Activated naive CD4-positive, alpha-beta T cell (primary cell): ENCODE data around the gene MEPCE.
A peak's percentile ranks its signal among the peaks of the same experiment; 100 is the strongest.

ENCODE experiments used
- DNase-seq, 4 experiments: peaks; one replicate each; lab custom pipeline; 2025; lab: John Stamatoyannopoulos, UW

The MEPCE gene

DNA sequence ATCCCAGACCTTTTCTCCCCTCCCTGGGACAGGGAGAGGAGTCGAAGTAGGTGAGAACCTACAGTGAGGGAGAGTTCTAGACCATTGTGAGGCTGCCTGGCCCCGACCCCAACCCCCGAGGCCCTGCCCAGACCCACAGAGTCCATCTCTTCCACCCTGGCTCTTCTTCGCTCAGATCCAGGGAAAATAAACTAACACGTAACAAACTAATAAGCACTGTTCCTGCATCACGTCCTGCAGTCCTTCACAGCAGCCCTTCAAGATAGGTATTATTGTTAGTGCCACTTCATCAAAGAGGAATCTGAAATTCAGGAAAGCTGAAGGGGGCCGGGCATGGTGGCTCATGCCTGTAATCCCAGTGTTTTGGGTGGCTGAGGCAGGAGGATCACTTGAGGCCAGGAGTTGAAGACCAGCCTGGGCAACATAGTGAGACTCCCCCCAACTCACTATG, 34.6 kb downstream of the MEPCE start, which contains the start of gene SPACDR:
Gene SPACDR, minus strand, starts transcription at position 51 of the 451 bp plus-strand sequence. CDS start 235 bp downstream, outside the sequence.
- no peak for DNase-seq

GRCh38 chr7:100464791-100465190, 35.2 kb downstream of the MEPCE start:
- DNase-seq, result no peak

GRCh38 chr7:100465299-100465698, 35.7 kb downstream of the MEPCE start:
- no peak for DNase-seq

DNA sequence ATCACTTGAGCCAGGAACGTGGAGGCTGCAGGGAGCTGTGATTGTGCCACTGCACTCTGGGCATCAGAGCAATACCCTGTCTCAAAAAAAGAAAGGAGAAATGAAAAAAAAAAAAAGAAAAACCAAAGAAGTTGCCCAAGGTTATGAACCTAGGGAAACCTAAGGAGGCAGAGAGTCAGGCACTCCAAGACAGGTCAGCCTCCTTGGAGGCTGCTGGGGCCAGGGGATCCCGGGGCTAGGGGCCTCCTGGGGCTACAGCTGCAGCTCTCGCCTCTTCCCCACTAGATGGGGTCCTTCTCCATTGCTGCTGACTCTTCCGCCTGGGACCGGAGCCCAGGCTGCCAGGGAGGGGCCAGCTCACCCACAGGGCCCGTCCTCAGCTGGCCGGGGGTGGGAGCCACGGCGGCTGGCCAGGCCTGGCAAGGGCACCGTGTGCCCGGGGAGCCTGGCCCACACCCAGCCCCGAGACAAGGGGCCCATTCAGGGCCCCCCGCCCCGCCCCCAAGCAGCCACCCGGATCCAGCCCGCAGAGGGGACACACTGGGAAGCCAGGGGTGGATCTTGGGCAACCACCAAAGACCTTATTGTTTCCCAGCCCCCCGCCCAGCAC, 36.2 kb downstream of the MEPCE start:
- no peak for DNase-seq

DNA sequence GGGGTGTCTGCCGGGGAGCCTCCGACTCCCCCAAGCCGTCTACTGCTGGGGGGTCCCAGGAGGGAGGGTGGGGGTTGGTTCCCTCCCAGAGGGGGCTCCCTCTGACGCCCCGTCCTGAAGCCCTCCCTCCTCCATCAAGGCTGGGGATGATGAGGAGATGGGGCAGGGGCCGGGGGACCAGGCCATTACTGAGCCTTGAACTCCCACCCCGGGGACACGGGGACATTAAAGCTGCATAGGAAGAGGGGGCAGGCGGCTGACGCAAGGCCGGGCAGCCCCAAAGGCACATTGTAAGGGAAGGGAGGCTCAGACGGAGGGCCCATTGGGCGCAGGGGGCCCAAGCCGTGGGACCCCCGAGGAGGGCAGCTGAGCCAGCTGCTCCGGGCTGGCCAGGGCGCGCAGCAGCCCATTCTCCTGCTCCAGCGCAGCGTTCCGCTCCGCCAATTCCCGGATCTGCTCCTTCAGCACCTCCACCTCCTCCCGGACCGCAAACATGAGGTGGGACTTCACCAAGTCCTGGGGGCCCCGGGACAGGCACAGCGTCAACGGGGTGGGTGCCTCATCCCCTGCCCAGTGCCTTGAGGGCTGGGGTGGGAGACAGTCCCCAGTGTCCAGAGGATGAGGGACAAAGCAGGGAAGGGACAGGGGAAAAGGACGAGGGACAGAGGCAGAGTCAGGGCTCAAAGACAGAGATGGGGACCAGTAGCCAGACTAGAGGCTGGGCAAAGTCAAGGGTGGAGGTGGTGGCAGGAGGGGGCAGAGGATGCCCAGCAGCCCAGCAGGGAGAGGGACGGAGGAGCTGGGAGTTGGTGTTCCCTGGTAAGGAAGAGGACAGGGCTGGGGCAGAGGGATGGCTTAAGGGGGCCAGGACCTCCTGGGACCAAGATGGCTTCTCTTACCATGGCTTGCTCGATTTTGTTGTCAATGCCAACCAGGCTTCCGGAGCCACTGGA, 37.3 kb downstream of the MEPCE start:
- DNase-seq, result no peak

DNA sequence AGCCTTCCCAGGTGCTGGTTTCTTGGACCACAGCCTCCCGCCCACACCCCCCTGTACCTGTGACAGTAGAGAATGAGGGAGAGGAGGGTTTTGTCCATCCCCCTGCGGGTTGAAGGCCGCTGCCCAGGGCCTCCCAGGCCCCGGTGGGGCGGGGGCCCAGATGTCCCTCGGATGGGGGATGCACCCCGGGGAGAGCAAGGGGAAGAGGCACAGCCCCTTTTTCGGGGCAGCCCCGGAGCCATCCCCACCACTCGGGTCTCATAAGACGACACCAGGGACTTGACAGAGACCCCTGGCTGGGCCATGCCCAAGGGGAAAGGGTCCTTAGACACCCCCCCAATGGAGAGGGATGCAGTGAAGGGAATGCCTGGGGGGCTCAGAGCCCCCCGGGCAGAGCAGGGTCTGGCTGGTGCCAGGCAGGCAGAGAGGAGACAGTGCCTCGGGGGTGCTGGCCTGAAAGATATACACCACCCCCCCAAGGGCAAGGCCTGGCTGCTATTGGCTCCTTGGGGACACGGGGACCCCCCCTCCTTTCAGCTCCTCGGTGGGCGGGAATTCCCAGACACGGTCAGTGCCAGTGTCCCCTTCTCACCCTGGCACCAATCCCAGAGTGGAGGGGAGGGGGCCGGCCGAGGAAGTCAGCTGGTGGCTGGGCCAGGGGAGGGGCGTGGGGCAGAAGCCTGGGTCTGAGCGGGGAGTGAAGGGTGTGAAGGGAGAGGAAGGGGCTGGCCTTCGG, 38.2 kb downstream of the MEPCE start:
- DNase-seq, result no peak

- peak; percentile 72 to 88 (median 86) for DNase-seq
These were observed 39.8 kb downstream of the MEPCE start for GRCh38 chr7:100469227-100470044.

DNA sequence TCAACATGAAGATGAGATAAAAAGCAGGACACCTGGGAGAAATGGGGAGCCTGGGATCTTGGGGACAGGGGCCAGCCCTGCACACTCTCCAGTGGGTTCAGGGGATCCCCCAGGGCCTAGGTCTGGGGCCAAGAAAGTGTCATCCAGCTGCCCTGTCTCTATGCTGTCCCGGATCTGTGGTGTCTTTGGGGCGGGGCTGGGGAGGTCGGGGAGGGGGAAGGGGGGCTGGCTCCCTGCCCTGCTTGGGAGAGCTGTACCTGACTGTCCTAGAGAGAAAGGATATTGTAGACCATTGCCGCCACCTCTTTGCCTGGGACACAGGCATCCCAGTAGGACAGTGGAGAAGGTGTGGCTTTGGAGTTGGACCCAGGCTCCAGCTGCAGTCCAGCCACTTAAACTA, 41.4 kb downstream of the MEPCE start:
- DNase-seq, result no peak

DNA sequence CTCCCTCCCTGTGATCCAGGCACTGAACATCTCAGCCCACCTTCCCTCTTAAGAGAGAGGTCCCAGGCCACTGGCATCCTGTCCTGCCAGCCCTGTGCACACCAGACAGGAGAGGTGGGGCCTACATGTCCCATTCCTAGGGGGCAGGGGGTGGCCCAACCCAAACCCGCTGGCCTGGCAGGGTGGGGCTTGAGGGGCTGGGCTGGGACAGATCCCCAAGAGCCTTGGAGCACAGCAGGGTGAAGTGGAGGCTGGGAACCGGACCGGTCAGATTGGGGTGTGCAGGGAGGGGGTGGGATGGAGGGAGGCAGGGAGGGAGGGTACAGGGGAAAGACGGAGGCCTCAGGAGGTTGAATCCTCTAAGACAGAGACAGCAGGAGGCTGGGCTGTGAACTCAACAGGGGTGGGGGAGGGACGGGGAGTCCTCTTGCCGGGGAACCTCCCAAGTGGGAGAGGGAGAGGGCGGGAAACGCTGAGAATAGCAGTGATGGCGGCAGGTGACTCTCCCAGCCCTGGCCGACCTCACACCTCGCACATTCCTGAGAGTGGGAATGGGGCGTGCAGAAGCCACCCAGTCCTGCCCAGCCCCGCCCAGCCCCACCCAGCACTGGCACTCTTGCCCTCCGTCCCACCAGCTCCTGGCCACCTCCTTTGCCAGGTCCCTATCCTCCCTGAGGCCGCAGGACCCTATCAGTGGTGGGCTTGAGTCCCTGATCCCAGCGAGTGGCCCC, 42.7 kb downstream of the MEPCE start:
- DNase-seq, result no peak

DNA sequence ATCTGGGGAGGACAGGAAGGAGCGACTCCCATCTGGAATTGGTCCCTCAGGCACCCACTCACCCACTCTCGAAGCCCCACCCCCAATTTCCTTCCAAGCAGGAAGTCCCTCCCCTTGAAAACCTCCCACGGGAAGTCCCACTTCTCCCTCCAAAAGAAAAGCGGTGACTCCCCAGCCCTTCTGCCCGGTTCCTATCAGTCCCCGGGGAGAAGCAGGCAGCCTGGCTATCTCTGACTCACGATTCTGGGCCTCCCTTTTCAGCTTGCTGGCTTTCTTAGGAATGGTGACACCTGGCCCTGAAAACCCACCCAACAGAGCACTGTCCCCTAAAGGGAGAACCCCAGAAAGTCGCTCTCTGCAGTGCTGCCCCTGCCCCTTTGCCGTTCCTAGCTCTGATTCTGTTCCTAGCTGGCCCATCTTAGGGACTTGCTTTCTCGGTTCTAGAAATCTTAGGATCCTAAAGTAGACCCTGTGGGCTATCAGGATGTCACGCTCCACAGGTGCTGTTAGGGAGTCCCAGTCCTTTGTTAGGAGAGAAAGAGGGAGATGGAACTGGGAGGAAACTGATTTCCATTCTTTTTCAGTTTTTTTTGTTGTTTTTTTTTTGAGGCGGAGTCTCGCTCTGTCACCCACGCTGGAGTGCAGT, 43.3 kb downstream of the MEPCE start:
- no peak for DNase-seq

DNA sequence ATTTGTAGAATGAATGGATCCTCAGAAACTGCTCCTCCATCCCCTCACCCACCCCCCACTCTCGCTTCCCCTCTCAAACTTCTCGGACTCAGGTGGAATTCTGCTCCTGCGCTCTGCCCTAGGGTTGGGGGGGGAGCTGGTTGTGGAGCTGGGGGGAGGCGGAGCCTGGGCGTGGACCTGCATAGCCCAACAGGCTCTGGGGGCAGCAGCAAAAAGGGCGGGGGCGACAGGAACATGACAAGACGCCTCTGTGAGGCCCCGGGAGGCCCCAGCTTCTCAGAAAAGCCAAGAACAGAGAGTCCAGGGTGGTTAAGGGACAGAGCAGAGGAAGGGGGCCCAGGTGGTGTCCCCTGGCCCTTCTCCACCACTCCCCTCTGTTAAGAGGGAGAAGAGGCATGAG, 45.9 kb downstream of the MEPCE start:
- no peak for DNase-seq

- no peak for DNase-seq
These were observed 46.6 kb downstream of the MEPCE start for GRCh38 chr7:100476101-100476780.

GRCh38 chr7:100476903-100477870, 47.6 kb downstream of the MEPCE start:
- DNase-seq, result peak in 2 of 4 experiments; percentile 9 to 21

- DNase-seq, result no peak
These were observed 48.2 kb downstream of the MEPCE start for GRCh38 chr7:100477871-100478267.

DNA sequence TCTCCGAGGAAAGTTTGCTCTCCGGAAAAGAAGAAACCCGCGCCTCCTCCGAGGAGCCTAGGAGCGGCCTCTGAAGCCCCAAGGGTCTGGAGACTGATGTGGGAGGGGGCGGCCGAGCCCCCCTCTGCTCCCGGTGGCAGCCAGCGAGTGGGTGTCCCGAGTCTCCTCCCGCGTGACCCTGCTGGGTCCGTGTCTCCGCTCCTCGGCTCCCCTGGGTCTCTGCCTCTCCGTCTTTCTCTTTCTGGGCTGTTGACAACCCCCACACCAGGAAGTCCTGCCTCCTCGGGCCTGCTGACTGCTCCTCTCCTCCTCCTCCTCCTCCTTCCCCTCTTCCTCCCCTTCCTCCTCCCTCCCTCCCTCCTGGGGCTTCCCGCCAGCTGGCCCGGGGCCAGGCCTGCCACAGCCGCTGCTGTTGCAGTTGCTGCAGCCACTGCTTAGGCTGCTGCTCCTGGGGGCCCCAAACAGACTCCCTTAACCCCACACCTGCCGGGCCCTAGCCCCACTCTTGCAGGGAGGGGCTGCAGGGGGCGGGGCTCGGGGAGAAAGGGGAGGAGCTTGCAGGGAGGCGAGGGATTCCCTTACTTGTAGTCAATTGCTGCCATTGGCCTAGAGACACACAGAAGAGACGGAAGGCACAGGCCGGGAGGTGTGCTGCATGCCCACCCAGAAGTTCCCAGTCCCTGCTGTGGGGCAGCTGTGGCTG, 49.5 kb downstream of the MEPCE start, which contains the start of gene TSC22D4:
Gene TSC22D4, minus strand, starts transcription at position 257 of the 703 bp plus-strand sequence. CDS start 1,176 bp downstream, outside the sequence.
- peak; percentile 63 to 92 (median 75) for DNase-seq

- no peak for DNase-seq
These were observed 51.8 kb downstream of the MEPCE start for GRCh38 chr7:100481466-100481865.

DNA sequence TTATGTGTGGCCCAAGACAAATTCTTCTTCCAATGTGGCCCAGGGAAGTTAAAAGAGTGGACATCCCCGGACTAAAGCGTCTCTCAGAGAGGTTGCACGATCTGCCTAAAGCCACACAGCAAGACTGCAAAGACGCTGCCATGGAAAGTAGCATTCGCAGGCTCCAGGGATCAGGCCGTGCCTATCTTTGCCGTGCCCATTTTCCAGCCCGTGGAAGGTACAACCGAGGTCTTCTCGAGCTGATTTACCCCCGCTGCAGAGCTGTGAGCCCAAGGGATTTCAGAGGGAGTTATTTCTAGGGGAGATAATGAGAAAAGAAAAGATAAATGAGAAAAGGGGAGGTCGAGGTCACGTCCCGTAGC, 53.1 kb downstream of the MEPCE start:
- no peak for DNase-seq
